GM18868 (cell line): Measurements from ENCODE around the gene RHOBTB1.
A peak's percentile ranks its signal among the peaks of the same experiment; 100 is the strongest.

ENCODE experiments used
- ATAC-seq: cut with Tn5 transposase; IDR thresholded peaks from one replicate; pipeline ENCODE4 v1.9.1; 2021; ENCODE audit warnings: mild to moderate bottlenecking, moderate library complexity; ENCODE audit not compliant: unreplicated experiment

Gene RHOBTB1

DNA sequence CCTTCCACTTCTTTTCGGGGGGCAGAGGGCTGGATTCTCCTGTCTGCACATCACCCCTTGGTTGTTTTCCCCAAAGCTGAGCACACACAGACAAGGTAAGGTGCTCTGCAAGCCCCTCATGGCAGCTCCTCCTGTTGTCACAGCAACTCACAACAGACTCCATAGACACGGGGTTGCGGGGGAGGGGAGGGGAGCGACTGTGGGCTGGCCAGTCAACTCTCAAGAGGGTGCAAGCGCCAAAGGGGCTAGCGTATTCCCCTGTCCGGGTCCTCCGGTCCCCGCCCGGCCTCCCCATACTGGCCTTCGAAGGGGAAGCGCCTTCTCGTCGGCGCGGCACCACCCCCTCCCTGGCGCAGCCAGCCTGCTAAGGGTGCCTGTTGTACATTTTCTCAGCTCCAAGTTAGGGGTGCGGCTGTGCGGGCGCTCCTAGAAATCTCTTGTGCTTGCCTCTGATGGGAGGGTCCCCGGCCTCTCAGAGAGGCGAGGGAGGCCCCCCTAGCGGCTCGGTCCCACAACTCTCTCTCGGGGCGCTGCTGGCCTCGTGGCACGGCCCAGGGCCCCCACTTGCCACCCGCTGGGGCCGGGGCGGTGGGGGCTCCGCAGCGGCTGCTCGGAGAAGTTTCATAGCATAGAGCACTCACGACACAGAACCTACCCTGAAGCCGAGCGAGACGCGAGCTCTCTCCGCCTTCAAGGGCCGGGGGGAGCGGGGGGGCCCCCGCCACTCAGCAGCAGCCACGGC lies 498 bp downstream of the RHOBTB1 start:
- peak; percentile 36 for ATAC-seq

DNA sequence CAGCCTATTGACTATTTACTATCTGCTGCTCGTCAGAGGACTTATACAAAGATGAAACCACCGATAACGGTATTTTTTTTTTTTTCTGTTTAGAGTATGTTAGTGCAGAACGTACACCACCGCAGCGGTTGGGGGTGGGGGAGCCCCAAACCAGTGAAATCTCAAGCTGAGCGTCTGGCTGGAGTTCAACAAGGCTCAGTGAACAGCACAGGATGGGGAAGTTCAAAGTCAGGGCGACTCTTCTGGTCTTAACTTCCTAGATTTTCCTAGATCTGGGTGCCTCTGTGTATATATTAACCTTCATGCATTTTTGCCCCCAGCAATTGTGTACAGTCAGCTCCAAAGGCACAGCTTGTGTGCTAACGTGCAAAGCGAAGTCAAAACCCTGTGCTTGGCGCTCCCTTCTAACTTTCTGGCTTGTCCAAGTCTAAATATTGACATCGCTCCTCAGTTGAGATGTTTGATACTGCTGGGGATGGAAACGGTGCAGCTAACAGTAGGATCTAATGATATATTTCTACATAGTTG lies 1.1 kb downstream of the RHOBTB1 start:
- ATAC-seq = peak; percentile 63

DNA sequence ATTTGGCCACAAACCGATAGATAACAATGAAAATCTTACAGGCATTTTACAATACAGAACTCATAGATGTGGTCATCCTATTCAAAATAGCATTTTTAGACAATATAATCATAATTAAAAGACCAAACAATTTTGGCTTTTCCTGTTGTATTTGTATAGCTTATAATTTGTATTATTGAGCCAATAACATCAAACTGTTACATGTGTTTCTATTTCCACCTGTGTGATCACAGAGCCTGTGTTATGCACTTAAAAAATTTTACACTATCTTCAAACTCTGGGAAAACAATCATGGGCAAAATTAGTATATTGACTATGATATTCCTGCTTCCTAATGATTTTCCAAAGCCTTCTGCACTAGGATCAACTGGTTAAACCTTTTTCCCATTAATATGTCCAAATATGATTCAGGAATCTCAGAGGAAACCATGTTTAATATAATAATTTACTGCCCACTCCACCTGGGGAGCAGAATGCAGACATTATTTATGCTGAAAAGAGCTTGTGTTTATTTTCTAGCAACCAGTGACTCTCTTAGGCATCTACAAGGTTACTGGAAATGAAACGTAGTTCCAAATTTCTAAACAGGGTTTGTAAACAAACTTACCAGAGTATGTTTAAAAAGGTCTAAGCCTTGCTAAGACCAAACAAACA lies 1.7 kb downstream of the RHOBTB1 start:
- no peak for ATAC-seq

DNA sequence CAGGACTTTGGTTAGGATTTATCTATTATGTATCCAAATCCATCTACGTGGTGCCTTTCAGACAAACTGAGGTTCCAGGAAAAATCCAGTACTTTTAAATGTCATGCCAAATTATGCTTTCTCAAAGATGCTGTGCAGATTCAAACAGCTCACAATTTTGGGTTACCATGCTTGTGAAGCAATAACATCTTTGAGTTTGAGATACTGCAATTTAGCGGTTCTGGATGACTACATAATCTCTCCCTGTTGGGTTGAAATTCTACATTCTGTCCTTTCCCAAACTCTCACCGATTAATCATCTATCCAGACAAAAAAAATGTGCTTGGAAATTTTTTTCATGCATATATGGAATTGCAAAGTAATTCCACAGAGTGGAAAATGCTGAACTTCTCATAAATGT lies 3.5 kb downstream of the RHOBTB1 start:
- ATAC-seq = no peak

DNA sequence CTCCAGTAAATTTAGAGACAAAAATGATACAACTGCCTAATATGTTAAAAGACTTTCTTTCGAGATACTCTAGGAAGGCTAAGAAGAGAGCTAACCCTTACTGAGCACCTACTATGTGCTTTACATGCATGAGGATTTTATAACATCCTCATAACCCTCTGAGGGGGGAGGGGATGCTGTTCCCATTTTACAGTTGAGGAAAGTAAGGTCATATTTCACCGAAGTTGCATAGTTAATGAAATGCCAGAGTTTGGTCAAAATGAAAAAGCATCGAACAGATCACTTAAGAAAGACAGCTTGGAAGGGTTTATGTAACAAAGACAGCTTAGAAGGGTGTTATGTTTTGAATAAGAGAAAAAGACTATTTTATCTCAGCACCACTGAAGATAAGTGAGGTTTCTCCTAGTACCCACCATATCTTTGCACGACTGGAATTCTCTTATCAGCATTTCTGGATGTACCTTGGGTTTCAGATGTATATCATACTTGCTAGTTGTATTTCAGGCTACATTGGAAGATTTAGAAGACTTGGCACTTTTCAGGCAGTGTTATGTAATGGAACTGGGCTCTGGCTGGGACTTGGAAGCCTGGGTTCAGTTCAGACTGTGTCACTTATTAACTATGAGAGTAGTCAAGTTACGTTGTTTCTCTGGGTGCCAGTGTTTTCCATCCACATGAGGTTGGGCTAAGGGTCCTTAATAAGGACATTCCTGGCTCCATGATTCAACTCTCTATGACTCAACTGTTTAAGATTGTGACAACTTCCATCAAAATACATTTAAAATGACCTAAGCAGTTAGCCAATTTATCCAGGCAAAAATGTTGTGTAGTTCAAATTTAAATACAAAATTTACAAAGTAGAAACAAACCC lies 6.0 kb downstream of the RHOBTB1 start:
- no peak for ATAC-seq

- ATAC-seq = no peak
Observed at GRCh38 chr10:60937022-60937421, 7.0 kb downstream of the RHOBTB1 start.

- no peak for ATAC-seq
Observed at GRCh38 chr10:60934215-60935175, 9.5 kb downstream of the RHOBTB1 start.

GRCh38 chr10:60932756-60933155 lies 11.2 kb downstream of the RHOBTB1 start:
- ATAC-seq = no peak

GRCh38 chr10:60930237-60930636 lies 13.7 kb downstream of the RHOBTB1 start:
- no peak for ATAC-seq

DNA sequence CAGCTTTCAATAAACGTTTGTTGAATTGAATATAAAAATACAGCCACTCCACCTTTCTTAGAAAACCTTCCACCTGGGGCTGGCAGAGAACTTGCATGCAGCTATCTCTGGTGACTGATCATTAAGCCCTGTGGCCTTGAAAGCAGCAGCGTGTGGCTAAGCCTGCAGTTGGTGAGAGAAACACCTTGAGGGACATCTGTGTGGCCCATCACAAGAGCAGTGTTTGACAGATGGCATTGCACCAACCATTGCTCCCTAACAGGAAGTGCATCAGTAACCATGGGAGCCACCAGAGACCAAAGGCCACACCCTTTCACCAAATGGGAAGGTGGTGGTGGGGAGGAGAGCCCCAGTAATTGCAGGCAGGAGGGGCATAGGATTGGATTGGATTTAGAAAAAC lies 22.4 kb downstream of the RHOBTB1 start:
- no peak for ATAC-seq

GRCh38 chr10:60920479-60920878 lies 23.5 kb downstream of the RHOBTB1 start:
- ATAC-seq = no peak

- no peak for ATAC-seq
Observed at GRCh38 chr10:60919551-60919950, 24.4 kb downstream of the RHOBTB1 start.

DNA sequence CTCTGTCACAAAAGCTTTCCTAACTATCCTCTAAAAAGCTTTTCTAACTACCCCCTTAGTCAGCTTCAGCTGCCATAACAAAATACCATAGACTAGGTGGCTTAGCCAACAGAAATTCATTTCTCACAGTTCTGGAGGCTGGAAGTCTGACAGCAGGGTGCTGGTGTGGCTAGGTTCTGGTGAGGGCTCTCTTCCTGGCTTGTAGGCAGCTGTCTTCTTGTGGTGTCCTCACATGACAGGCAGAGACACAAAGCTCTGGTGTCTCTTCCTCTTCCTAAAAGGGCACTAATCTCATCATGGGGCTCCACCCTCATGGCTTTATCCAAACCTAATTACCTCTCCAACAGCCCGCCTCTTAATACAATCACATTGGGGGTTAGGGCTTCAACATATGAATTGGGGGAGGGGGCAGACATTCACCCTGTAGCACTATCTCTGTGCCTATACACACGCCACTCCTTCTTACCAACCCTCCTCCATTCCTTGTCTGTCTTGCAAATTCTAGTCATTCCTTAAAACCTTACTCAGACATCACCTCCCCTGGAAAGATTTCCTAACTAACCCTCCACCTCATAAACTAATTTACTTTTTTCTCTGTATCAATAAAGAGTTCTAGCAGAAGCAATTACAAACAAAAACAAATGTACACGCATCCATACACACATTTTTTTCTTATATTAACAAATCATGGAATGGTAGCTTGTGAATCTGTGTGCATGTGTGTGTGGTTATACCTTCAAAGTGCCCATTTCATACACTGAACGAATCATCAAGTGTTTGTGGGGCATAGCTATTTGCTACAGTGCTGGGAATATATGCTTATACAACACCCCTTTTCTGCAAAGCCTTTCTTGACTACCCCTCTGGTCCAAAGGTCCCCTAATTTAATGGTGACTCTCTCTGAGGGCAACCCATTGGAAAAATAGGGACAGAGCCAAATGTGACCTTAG lies 26.4 kb downstream of the RHOBTB1 start:
- ATAC-seq = no peak

GRCh38 chr10:60916025-60916424 lies 28.0 kb downstream of the RHOBTB1 start:
- ATAC-seq = no peak

GRCh38 chr10:60914690-60915141 lies 29.3 kb downstream of the RHOBTB1 start:
- no peak for ATAC-seq

DNA sequence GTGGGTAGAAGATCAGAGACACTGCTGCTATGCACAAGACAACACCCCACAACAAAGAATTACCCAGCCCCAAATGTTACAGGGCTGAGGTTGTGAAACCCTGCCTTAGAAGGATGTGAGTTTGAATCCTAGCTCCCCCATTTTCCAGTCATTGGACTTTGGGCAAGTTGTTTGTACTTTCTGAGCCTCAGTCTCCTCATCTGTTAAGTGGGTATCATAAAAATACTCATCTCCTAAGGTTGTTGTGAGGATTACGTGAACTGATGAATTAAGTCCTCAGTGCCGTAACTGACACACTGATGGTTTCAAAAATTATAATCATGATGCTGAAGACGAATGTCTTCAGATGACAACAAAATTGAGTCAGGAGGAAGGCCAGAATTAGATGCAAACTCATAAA lies 30.3 kb downstream of the RHOBTB1 start:
- no peak for ATAC-seq

DNA sequence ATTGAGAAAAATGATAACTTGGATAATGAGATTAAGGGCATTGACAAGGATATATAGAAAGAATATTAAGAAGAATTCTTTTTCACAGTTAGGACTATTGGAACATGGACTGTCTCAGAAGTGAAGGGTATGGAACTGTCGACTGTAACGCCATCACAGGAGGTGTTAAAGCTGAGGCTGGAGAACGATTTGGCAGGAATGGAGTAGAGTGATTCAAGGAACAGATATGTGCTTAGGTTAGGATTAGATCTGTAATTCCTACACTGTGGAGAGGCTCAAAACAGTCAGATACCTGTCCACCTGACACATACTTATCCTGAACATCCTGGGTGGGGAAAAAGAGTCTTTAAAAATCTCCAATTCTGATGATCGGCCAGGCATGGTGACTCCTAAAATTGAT lies 30.9 kb downstream of the RHOBTB1 start:
- ATAC-seq = no peak

DNA sequence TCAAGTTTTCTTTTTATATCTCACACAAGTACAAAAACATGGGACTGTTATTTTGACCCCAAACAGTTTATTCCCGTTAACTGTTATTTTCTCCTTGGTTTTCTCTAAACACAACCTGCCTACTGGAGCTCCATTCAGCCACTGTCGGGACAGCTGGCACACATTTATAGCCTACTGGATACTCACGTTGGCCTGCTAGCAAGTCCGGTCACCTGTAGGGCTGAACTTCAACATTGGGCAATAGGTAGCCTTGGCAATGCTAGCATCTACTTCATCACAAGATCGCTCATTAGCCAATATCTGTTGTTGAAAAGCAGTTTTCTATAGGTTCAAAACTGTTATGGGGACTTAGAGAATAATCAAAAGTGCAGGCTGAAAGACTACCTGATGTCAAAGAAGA lies 32.3 kb downstream of the RHOBTB1 start:
- ATAC-seq = no peak

- no peak for ATAC-seq
Observed at GRCh38 chr10:60911216-60911615, 32.8 kb downstream of the RHOBTB1 start.
